Limb (tissue), 2 donors: ENCODE data around the gene SLC18A2.
"Not testable (repeated sequence)": the region's sequence is repeated elsewhere in the genome, so short reads cannot be mapped to it uniquely, and the experiment has no call there.

Experiments
- DNase-seq, 2 donors: peaks; one replicate each; pipeline ENCODE4 v3.0.0-alpha.2; 2016; ENCODE audit errors: extremely low spot score in 2 of 2

SLC18A2 gene

DNA sequence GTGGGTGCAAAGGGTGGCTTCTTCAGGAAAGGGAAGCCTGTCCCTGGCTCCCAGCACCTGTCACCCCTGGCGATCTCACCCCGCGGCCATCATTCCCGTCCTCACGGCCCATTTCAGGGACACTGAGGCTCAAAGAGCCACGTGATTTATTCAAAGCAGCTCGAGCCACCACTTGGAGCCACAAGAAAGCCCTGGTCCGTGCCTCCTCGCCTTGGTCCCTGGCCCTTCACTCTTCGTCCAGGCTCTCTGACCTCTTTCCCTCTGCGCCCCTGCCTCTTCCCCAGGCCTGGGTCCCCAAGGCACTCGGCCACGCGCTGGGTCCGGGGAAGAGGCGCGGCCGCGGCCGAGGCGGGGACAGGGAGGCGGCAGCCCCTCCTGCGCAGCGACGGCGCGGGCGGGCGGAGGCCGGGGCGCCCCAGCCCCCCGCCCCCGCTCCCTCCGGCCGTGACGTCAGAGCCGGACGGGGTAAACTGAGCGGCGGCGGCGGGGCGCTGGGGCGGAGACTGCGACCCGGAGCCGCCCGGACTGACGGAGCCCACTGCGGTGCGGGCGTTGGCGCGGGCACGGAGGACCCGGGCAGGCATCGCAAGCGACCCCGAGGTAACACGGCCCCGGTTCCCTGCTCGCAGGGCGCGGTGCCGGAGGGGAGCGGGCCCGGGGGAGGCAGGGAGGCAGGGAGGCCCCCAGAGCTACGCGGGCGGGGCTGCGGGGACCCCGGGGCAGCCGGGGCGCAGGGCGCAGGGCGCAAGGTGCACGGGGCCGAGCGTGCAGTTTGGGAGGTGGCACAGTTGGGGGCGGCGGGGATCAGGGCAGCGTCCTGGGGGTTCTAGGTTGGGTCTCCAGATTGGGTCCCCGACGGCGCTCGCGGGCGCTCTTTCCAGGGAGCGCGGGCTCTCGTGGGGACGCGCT lies at the start of gene SLC18A2:
TSS of gene SLC18A2 (plus strand) at position 494 of the 909 bp plus-strand sequence. CDS start 580 bp downstream, outside the sequence.
- peak in 1 of 2 donors; percentile 39 for DNase-seq

DNA sequence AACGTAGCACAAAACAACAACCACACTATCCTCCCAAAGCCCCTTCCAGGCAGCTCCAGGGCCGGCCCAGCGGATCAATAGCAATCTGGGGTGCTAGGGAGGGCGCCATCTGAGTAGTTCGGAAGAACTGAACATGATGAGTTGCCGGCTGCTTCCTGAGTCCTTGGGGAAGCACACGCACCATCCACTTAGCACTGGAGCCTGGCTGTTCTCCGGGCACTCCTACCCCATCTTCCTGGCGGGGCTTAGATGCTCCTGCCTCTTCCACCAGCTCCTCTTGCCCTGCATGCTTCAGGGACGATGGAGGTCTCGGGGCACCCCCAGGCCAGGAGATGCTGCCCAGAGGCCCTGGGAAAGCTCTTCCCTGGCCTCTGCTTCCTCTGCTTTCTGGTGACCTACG lies 43.7 kb upstream of the SLC18A2 start, which contains the start of gene KCNK18:
TSS of gene KCNK18 (plus strand) at position 301 of the 400 bp plus-strand sequence. CDS start at position 301, 0 bp downstream.
- DNase-seq = no peak

DNA sequence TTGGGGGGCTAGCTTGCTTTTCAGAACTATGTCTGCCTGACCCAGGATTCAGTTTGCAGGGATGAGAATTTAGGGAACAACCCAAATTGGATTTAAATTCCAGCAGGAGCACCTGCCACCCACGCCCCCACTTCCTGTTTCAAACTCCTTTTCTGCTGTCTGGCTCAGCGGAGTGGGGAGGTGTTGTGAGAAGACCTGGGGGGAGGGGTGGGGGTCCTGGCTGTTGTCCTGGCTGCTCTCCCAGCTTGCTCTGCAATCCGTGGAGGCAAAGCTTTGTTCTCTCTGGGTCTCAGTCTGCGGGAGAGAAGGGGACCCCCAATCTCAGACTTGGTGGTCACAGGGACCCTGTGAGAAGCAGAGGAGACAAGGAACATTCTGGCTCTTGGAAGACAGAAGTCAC lies 42.8 kb upstream of the SLC18A2 start:
- DNase-seq = no peak

DNA sequence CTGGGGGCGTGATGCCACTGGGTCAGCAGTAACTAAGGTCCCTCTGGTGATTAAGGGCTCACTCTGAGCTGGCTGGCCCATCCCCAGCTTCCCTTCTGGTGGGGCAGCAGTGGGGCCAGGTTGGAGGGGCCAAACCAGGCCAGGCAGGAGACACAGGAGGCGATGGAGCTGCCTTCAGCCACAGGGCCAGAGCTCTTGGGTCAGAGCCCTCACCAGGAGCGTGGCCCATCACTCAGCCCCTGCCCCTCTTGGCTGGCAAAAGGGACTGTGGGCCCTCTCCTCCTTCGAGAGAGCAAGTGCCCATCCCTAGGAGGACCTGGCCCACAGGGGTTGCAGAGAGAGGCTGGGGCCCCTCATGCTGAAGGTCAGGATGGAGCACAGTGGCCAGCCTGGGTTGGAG lies 39.1 kb upstream of the SLC18A2 start:
- no peak for DNase-seq

DNA sequence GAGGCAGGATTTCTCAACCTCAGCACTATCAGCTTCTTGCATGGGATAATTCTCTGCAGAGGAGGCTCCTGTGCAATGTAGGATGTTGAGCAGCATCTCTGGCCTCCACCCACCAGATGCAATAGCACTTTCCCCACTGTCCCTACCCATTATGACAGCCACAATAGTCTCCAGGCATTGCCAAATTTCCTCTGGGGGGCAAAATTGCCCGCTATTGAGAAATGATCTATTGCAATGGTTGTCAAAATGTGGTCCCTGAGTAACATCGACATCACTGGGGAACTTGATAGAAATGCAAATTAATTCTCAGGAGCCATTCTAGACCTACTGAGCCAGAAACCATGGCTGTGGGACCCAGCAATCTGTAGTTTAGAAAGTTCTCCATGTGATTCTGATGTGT lies 36.6 kb upstream of the SLC18A2 start:
- no peak for DNase-seq

DNA sequence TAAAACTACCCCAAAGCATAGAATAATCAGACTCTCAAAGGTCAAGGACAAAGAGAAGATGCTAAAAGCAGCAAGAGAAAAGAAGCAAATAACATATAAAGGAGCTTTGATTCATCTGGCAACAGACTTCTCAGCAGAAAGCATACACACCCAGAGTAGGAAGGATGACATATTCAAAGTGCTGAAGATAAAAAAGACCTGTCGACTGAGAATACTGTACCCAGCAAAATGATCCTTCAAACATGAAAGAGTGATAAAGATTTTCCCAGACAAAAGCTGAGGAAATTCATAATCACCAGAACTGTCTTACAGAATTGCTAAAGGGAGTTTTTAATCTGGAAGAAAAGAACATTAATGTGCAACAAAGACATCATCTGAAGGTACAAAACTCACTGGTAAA lies 28.7 kb upstream of the SLC18A2 start:
- no peak for DNase-seq

DNA sequence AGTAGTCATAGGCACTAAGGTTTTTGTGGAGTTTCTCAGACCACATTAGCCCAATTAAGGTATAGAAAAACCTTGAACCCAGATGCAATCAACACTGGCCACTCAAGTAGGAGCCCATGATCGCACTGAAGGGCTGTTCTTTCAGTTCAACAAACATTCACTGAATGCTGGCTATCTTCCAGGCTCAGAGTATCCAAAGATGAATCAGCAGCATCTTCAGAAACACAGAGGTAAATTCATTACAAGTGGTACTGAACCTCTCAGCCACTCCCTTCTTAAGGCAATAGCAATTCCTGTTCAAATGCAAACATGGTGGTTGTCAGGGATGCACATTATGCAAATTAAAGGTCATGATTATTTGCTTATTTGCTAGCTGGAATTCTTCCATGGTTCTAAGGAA lies 26.5 kb upstream of the SLC18A2 start:
- no peak for DNase-seq

DNA sequence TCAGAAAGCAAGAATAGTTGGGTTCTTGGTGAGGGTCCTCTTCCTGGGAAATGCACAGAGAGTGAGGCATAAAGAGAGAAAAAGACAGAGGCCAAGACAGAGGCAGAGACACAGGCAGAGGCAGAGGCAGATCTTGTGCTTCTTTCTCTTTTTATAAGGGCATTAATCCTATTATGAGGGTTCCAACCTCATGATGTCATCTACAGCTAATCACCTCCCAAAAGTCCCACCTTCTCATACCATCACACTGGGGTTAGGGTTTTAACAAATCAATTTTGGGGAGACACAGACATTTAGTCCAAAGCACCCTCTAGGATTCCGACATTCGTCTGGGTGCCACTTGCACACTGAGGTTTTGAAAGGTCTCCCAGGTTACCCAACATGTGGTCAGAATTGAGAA lies 25.8 kb upstream of the SLC18A2 start:
- DNase-seq = no peak

DNA sequence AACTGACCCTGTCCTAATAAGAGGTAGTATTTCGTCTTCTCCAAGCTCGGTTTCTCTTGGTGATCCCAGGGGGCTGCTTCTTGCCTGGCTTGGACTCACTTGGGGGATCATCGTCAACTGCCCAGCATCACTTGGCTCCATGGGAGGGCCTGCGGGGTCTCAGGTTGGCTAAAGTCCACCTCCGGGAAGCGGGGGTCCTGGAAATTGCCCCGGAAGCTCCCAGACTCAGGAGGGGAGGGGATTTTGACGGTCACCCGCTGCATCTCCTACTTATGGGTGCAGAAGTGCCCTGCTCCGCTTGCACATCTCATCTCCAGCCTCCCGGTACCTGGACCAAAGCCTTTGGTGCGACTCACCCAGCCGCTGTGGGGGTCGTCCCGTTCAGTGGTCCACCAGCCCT lies 24.9 kb upstream of the SLC18A2 start:
- DNase-seq = no peak

DNA sequence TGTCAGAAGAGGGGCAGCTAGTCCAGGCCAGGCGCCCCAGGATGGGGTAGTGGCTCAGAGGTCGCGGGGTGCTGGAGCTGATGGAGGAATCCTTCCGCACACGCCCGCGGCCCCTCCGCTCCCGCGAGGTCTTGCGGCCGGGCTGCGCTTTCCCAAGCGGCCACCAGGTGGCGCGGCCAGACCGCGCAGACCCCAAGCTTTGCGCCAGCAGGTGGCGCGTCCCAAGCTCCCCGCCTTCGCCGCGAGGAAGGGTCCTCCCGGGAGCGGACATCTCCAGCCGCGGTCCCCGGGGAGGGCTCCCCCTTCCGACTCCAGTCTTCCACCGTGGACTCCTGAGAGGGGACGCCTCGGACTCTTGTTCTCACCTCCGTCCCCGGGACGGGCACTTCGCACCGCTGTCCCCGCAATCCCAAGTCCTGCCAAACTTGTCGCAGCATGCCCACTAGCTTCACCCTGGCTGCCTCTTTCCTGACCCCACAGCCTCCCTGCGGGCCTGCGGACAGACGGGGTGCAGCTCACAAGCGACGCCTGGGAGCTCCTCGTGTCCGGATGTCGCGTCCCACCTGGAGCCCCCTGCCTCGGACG lies 24.2 kb upstream of the SLC18A2 start:
- DNase-seq = peak; percentile 62 to 87

DNA sequence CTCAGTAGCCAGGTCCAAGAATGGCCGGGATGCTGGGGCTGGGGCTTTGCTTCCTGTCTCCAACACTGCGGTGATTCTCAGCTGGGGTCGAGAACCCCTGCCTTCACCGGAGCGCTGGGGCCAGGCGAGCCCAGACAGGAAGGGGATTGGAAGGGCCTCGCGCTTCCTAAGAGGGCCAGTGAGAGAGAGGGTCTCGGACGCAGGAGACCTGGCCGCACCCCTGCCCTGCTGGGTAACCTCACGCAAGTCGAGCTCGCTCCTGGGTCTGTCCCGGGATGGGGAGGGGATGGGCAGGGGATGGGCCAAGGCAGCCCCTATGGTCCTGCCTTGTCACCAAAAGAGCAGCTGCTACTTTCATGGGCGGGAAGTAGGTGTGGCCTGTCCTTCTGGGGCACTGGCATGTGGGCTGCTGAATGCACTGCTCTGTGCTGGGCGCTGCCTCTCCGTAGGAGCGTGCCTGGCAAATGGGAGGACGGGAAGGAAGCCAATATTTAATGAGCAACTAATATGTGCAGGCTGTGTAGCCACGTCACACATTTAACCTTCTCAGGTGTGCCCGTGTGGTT lies 23.6 kb upstream of the SLC18A2 start:
- DNase-seq = no peak

DNA sequence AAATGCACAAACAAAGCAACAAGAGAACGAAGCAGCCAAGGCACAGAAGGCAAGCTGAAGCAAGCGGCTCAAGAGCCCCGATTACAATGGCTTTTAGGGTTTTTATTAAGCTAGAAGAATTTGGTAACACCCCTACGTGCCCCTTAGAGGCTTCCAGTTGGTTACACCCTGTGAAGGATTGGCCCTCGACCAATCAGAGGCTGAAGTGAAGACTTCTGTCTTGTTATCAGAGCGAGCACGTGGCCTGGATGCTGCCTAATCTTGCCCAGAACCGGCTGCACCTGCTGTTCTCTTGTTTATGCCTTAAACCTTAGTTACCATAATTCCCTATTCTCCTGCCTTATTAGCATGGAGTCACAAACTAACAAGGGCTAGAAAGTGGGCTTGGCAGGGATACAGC lies 22.3 kb upstream of the SLC18A2 start:
- no peak for DNase-seq

DNA sequence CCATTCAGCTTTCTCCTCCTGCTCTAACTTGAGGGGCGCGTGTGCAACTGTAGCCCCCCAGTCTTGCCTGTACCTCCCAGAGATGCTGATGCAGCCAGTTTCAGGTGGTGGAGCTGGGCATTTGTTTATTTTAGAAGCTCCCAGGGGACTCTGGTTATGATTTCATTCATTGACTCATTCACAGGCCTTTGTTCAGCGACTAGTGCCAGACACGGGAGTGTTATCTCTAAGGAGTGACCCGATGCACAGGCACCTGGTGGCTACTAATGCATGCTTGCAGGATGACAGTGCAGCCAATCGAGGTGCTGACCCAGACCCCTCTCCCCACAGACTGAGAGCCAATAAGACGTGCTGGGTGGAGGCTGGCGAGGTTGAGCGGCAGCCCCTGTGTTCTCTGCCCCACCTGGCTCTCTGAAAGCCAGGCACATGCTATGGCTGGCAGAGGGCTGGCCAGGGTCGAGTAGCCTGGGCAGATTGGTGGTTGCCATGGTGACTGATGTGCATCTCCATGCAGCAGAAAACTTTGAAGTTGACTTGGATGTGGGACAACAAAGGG lies 19.7 kb upstream of the SLC18A2 start:
- DNase-seq = no peak

DNA sequence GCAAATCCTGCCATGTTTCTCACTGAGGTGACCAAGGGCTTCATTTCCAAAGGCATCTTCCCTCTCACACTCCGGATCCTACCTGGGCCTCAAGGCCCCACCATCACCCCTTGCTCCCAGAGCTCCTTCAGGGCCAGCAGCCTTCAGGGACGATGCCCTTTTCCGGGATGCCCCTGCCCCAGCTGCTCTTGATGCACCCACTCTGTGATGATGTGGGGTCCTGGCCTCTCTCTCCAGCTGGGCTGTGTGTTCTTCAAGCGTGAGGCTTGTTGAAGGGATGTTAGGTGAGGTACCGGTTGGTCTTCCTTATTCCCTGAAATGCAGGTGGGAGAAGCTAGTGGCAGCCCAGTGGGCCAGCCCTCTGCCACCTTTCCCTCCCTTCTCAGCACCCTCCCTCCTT lies 18.4 kb upstream of the SLC18A2 start:
- no peak for DNase-seq

DNA sequence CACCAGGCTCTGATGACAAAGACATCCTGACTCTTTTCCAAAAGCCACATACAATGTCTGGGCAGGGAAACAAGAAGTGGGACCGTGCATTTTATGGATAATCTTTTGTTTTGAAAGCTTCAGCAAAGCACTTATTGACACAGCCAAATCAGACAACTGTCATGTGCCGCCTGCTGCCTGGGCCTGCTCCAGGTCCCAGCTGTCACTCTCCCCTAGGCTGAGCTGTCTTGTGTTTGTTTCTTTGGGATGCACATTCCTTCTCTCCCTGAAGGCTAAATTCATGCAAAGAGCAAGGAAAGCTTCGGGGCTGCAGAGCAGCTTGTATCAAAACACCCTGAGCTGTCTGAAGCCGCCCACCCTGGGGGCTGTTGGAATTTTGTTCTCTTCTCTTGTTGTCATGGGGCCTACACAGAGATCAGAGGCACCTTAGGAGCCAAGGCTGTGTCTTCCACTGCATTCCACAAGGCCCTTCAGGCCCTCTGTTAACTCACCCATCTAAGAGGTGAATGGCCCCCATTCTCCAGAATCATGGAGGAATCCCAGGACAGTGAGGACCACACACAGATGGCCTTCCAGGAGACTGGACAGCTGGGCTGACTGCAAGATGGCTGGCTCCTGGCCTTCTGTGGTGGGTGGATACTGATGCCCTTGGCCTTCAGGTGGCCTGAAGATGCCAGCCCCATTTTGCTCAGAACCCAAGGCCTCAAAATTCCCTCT lies 17.8 kb upstream of the SLC18A2 start:
- no peak for DNase-seq

DNA sequence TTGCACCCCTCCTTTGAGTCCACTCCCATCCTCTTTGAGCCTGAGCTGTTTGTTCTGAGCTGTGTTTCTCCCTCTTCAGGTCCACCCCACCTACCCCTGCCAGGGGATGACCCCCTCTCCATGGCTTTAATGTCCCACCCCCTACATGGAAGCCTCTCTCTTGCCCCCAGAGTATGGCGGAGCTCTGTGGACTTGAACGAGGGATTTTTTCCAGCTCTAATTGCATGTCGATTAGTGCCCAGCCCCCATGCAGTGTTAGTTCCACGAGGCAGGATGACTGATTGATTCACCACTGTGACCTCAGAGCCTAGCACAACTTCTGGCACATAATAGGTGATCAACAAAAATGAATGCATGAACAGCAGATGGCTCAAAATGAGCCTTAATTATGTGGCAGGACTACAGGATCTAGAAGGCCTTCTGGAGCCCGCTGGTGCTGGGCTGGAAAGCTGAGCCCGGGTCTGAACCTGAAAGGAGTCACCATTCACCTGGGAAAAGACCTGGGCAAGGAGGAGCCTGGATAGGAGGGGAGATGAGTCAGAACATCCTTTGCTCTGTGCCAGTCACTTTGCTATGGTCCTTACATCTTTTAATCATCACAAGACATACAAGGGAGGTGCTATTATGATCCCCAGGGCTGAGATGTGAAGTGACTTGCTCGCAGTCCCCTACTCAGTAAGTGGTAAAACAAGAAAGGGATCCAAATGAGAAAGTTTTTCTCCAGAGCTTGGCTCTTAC lies 17.1 kb upstream of the SLC18A2 start:
- DNase-seq = no peak

DNA sequence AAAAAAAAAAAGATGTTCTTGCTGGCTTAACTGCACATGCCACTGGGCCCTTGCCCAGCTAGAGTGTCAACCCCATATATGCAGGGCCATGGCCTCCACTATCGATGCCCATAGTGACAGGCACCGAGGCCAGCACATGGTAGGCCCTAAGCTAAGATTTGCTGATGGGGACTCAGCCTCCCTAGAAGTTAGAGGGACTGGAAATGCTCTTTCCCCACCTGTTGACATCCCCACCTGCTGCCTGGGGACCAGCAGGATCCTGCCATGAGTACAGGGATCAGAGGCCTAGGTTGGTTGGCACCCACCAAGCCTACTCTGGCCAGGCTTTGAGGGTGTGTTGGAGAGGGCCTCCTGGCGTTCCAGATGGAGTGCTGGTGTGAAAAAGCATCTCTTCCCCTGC lies 16.0 kb upstream of the SLC18A2 start:
- DNase-seq = no peak

DNA sequence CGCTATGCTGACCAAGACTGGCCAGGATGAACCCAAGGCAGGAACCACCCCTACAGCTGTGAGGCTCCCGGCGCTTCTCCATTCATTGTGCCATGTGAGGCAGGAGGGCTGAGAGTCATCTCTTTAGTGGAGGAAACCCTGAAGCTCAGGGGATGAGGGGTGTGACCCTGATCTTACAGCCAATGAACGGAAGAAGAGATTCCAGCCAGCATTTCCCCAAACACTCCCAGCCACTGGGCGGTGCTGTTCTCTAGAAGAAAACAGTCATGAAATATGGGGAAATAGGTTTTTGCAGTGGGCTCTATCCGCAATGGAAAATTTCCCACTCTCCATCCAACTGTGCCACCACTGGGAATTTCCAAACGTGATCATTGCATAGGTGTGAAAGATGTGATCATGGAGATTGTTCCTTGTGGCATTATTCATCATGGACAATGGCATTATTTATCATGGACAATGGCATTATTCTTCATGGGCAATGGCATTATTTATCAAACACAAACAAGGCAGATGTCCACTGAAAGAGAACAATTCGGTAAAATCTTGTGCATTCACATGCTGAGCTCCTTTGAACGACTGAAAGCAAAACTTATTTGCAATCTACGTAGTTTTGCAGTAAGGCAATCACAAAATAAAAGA lies 14.0 kb upstream of the SLC18A2 start:
- no peak for DNase-seq

DNA sequence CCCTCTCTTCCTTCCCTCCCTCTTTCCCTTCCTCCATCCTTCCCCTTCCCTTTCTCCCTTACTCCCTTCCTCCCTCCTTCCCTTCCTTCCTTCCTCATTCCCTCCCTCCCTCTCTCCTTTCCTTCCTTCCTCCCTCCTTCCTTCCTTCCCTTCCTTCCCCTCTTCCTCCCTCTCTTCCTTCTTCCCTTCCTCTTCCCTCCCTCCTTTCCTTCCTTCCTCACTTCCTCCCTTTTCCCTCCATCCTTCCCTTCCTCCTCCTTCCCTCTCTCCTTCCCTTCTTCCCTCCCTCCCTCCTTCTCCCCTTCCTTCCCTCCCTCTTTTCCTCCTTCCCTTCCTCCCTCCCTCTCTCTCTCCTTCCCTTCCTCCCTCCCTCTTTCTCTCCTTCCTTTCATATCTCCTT lies 12.7 kb upstream of the SLC18A2 start:
- no peak for DNase-seq

DNA sequence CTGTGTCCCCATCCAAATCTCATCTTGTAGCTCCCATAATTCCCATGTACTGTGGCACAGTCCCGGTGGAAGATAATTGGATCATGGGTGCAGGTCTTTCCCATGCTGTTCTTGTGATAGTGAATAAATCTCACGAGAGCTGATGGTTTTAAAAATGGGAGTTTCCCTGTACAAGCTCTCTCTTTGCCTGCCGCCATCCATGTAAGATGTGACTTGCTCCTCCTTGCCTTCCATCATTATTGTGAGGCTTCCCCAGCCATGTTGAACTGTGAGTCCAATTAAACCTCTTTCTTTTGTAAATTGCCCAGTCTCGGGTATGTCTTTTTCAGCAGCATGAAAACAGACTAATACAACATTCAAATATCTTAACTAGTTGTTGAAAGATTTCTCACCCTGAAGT lies 10.8 kb upstream of the SLC18A2 start:
- not testable (repeated sequence) for DNase-seq
